GM19438 (cell line): ENCODE measurements around the gene MED8.

Experiments
- ATAC-seq: cut with Tn5 transposase; IDR thresholded peaks from one replicate; pipeline ENCODE4 v1.9.1; 2021; ENCODE audit warnings: low read depth; ENCODE audit not compliant: unreplicated experiment

MED8 gene

DNA sequence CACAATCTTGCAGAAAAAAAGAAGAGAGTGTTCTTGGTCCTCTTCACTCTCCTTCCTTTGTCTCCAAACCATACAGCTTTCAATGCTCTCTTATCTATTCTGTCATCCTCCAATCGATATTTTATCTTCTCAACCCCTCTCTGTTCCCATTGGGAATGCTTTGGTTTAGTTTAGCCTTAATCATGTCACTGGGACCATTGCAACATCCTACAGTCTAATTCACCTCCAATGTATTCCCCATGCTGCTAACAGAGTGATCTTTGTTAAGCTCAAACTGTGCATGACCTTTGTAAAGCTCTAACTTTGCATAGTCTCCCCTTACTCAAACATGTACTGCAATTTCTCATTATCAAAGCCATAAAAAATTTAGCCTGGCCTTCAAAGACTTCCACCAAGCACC, 49.0 kb downstream of the MED8 start:
- ATAC-seq, result no peak

DNA sequence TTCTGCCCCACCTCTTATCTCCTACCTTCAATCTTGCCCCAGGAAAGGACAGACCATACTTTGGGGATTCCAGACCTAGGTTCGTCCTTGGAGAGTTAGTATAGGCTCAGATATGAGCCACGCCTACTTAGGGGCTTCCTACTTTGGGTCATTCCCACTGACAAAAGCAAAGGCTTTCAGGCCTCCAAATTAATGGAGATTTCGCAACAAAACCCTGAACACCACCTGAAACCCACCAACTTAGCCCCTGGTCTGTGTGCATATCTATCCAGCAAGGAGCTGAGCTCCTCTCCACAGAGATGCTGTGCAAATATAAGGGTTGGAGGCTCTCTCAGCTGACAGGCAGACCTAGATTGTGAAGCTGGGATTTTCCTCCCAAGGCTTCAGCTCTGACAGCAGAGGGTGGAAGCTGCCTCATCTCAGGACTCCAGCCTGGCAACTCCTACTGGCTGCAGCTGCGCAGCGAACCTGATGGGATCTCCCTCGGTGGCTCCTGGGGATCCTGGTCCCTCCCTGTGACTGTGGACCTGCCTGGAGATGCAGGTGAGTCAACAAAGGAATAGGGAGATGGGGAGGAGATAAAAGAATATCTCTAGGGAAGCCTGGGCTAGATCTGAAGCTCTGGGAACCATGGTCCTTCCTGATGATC, 49.9 kb downstream of the MED8 start:
- no peak for ATAC-seq

DNA sequence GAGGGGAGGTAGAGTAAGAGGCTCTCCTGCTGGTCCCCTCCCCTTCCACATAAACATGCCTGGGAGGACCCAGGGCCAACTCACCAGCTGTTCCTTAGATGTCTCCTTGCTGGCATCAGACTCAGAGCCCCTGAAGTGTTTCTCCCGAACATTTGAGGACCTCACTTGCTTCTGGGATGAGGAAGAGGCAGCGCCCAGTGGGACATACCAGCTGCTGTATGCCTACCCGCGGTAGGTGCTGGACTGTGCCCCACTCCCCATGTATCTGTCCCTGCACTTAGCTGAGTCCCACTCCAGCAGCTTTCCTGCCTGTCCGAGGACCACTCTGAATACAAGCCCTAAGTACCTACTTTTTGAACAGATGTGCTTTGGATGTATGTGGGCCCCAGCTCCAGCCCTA, 51.6 kb downstream of the MED8 start:
- no peak for ATAC-seq

DNA sequence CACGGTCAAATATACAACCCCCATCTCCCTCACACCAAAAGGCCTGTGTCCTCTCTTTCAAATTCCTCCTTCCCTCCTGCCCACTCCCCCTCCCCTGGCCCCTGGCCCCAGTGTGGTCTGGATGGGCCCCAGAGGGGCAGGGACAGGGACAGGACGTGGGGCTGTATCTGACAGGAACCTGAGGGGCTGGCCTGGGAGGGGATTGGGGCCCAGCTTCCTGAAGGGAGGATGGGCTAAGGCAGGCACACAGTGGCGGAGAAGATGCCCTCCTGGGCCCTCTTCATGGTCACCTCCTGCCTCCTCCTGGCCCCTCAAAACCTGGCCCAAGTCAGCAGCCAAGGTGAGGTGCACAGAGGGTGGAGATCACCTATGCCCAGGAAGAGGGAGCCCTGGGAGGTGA, 52.0 kb downstream of the MED8 start, which contains the start of gene MPL:
MPL (plus strand) TSS at position 231 of the 400 bp plus-strand sequence; CDS start at position 262, 31 bp downstream.
- no peak for ATAC-seq

DNA sequence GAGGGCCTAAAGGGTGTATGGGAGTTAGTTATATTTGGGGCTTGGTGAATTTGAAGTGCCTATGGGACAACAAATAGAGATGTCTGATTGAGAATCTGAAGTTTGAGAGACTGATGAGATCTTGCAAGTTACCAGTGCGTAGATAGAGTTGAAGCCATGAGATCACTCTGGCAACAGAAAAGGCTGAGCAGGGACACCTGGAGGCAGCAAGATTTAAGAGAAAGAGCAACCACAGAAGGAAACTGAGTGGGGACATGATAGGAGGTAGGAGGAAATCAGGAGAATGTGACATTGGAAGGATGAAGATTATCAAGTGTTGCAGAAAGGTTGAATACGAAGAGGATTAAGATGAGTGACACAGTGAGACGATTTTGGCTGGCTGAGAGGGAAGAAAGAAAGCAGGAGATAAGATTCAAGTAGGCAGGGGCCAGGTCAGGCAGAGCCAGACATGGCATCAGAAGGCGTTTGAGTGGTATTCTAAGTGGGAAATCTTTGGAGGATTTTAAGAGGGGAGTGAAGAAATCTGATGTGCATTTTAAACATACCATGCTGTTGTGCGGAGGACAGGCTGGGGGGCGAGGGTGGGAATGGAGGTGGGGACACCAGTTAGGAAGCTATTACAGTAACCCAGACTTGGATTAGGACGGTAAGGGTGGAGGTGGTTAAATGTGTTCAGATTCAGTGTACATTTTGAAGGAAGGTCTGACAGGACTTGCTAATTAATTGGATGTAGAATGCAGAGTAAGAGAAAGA, 55.0 kb downstream of the MED8 start:
- ATAC-seq, result no peak
